Stimulated activated CD8-positive, alpha-beta memory T cell treated with anti-CD3 and anti-CD28 coated beads, Interleukin-4, amount 100 ng/mL, for 24 hours (primary cell): ENCODE measurements around the gene BCLAF1.
"Not testable (repeated sequence)": the region's sequence is repeated elsewhere in the genome, so short reads cannot be mapped to it uniquely, and the experiment has no call there.

Source experiments
- DNase-seq: peaks from one replicate; pipeline ENCODE4 v3.0.0-alpha.2; 2020; ENCODE audit warnings: low read depth

The BCLAF1 gene

DNA sequence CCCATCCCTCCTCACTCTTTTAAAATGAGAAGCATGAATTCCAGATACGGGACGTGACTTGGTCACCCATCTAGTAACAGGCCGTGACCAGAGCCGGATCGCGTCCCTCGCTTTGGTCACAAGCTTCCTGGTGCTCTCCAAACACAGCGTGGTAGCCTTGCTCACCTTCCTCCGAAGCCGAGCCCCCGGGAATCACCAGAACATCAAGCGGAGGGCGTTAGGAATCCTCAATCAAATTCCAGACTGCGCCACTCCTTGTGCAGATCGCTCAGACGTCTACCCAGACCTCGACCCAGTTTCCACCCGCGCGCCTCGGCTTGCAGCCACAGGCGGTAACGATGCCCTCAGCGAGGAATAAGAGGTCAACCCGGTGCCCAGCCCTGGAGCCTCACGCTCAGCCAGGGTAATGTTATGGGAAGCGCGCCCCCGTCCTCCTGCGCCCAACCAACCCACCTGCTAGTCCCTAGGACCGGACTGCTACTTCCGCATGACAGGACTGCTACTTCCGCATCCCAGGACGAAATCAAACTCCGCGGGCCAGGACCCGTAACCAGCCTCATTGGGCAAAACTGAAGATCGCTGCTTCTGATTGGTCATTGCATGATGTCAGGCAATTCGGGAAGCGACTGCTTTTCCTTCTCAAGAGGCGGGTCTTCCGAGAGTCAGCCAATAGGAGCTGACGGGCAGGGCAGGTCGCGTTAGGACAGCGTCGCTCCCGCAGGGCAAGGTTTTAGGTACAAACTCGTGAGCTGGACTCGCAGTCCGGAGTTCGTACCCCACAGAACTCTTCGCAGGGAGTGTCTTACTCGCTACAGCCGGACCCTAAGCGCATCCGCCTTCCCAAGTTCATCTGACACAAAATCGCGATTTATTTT, 39.6 kb downstream of the BCLAF1 start, which contains the start of gene MTFR2:
MTFR2 (minus strand) TSS at position 501 of the 875 bp plus-strand sequence. CDS start 1,212 bp downstream, outside the sequence.
- peak; percentile 81 for DNase-seq

GRCh38 chr6:136249336-136249735, 40.3 kb downstream of the BCLAF1 start:
- DNase-seq, result no peak

DNA sequence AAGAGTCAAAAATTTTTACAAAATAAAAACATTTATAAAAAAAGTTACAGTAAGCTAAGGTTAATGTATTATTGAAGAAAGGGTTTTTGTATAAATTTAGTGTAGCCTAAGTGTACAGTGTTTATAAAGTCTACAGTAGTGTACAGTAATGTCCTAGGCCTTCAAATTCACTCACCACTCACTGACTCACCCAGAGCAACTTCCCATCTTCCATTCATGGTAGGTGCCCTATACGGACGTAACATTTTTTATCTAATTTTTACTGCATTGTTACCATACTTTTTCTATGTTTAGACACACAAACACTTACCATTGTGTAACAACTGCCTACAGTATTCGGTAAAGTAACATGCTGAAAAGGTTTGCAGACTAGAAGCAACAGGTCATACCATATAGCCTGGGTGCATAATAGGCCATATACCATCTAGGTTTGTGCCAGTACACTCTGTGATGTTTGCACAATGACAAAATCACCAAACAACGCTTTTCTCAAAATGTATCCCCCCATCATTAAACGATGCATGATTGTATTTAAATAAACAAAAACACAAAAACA, 45.5 kb downstream of the BCLAF1 start:
- DNase-seq, result no peak

- DNase-seq, result no peak
Measured at GRCh38 chr6:136236466-136237293, 53.0 kb downstream of the BCLAF1 start.

DNA sequence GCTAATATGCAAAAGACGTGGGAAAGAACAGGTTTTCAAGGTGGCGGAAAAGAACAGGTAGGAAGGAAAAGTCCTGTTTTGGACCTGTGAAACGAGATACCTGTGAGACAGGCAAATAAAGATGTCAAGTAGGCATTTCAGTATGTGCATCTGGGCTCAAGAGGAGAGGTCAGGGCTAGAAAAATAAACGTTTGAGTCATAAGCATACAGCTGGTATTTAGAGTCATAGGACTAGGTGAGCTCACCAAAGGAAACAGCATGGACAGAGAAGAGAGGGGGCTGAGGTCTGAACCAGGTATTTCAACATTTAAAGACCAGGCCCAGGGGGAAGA, 54.4 kb downstream of the BCLAF1 start:
- DNase-seq, result no peak

- no peak for DNase-seq
Measured at GRCh38 chr6:136232701-136233100, 56.9 kb downstream of the BCLAF1 start.

DNA sequence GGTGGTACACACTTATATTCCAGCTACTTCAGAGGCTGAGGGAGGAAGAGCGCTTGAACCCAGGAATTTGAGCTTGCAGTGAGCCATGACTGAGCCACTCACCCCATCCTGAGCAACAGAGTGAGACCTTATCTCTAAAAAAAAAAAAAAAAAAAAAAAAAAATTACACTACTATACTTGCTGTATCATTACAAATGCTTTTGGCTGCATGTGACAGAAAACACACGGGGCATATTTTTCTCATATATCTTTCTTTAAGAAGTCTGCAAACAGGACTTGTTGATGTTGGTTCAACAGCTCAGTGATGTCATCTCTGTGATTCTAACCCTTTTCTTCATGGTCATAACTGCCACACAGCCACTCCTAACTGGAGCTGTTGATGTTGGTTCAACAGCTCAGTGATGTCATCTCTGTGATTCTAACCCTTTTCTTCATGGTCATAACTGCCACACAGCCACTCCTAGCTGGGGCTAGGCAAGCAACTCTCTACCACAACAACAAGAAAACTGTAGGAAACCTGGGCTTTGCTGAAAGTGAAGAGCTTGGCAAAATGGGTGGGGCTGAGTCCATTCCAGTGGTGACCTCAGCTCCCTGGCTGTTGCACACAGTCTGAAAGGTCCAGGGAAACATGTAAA, 59.3 kb downstream of the BCLAF1 start:
- DNase-seq, result no peak

DNA sequence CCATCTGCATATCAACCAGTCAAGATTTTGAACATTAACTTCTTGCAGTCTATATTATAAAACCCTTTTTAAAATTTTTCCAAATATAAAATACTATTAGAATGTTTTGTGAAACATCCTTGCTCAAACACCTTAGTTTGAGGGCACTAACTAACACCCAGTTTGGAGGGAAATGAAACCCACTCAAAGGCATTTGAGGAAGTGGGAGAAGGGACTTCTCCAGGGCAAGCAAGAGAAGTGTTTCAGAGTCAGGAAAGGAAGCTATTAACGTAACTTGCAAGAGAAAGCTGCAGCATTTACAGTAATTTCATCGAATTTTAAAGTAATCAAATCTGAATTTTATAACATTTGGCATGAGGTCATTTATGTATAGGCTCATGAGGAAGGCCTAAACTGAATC, 60.8 kb downstream of the BCLAF1 start:
- no peak for DNase-seq

DNA sequence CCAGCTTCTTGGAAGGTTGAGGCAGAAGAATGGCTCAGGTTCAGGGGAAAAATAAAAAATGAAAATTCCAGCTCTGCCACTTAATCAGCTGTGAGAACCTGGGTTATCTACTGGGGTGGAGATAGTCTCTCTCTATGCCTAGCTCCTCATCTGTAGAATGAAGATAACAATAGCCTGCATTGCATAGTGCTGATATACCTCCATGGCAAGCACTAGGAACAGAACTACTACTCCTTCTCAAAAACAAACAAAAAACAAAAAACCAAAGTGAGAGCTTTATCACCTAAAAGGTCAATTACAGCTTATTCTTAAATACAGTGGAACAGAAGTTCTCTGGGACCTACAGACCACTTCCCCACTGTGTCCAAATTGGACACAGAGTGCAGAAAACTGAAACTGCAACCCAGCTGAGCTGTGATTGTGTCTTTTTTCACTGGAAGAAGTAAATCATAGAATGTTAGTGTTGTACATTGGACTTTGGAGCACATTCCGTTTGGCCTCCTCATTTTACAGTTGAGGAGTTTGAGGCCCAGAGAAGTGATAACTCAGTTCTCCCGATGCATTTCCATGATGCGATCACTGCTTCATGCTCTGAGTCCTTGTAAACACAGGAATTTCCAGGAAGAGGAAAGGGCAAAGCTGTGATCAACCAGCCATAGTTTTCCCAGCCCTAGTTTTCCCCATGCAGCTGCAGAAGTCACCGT, 62.8 kb downstream of the BCLAF1 start:
- DNase-seq, result no peak

GRCh38 chr6:136226027-136226673, 63.5 kb downstream of the BCLAF1 start:
- DNase-seq, result no peak

GRCh38 chr6:136225496-136225895, 64.2 kb downstream of the BCLAF1 start:
- DNase-seq, result no peak

DNA sequence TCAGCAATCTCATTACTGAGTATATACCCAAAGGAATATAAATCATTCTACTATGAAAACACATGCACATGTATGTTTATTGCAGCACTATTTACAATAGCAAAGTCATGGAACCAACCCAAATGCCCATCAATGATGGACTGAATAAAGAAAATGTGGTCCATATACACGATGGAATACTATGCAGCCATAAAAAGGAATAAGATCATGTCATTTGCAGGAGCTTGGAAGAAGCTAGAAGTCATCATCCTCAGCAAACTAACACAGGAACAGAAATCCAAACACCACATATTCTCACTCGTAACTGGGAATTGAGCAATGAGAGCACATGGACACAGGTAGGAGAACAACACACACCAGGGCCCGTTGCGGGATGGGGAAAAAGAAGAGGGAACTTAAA, 64.7 kb downstream of the BCLAF1 start:
- DNase-seq, result not testable (repeated sequence)

- no peak for DNase-seq
Measured at GRCh38 chr6:136216503-136217401, 72.9 kb downstream of the BCLAF1 start.

GRCh38 chr6:136213853-136214252, 75.8 kb downstream of the BCLAF1 start:
- DNase-seq, result no peak

- no peak for DNase-seq
Measured at GRCh38 chr6:136213012-136213539, 76.6 kb downstream of the BCLAF1 start.

DNA sequence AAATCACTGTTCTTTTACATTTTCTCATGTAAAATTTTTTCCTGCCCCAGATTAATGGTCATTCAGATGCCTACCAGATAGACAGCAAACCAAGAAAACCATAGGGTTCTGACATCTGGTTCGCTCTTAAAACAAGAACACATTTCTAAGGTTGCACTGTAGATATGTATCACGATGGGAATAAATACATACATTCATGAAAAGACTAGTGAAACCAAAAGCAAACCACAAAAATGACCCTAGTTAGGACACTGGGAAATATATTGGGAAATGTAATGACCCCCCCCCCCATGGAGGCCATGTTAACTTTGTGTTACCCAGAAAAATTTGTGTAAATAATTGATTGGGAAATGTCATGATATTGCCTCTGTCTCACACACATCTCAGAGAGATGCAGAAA, 77.0 kb downstream of the BCLAF1 start:
- no peak for DNase-seq

- no peak for DNase-seq
Measured at GRCh38 chr6:136210398-136211165, 79.1 kb downstream of the BCLAF1 start.

- no peak for DNase-seq
Measured at GRCh38 chr6:136209496-136209895, 80.2 kb downstream of the BCLAF1 start.

DNA sequence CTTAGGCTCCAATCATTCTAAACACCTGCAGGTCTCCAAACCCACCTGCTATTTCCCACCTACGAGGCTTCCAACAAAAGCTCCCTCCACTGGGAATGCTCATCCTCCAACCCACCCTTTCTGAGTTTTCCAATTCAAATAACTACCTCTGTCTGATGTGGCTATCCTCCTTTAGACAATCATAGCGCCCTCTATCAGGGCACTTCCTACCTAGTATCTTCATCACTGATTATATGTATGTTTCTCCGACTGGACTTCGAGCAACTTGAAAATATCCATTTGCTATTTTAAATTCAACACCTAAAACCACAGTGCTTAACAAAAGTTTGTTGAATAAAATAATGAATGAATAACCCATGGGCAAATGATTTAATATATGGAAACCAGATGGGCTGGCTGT, 80.9 kb downstream of the BCLAF1 start:
- no peak for DNase-seq
